LHCN-M2 (cell line): ENCODE measurements around the gene CNTNAP2. TPM values are rescaled to one million over a fixed set of nuclear protein-coding genes. Genes with fewer than 3 reads are reported as not detected.

Experiments
- DNase-seq: peaks from one replicate; pipeline ENCODE4 v3.0.0-alpha.2; 2012; ENCODE audit warnings: low read depth
- total RNA-seq: library from RNA; depleted of rRNA; stranded (reverse); fragments of >200 nt; gene quantifications from 2 replicates; pipeline ENCODE4 v1.2.3, GENCODE V29; 2014

Gene CNTNAP2
- total RNA-seq, 1 experiment from 2014 or later = not detected

- DNase-seq = peak; percentile 7
These were observed 897.2 kb downstream of the CNTNAP2 start for GRCh38 chr7:147013825-147014224.

- DNase-seq = peak; percentile 11
These were observed 897.8 kb downstream of the CNTNAP2 start for GRCh38 chr7:147014286-147014955.

GRCh38 chr7:147015999-147016398 lies 899.4 kb downstream of the CNTNAP2 start:
- DNase-seq = no peak

- DNase-seq = peak; percentile 11
These were observed 905.5 kb downstream of the CNTNAP2 start for GRCh38 chr7:147022056-147022455.

- DNase-seq = no peak
These were observed 906.8 kb downstream of the CNTNAP2 start for GRCh38 chr7:147023440-147023839.

- DNase-seq = no peak
These were observed 913.4 kb downstream of the CNTNAP2 start for GRCh38 chr7:147029953-147030352.

GRCh38 chr7:147033641-147034040 lies 917.0 kb downstream of the CNTNAP2 start:
- DNase-seq = no peak

- DNase-seq = no peak
These were observed 924.8 kb downstream of the CNTNAP2 start for GRCh38 chr7:147041438-147041837.

- DNase-seq = peak; percentile 14
These were observed 928.3 kb downstream of the CNTNAP2 start for GRCh38 chr7:147044941-147045340.

GRCh38 chr7:147047696-147048095 lies 931.1 kb downstream of the CNTNAP2 start:
- DNase-seq = no peak

GRCh38 chr7:147048864-147049263 lies 932.3 kb downstream of the CNTNAP2 start:
- no peak for DNase-seq

- no peak for DNase-seq
These were observed 936.2 kb downstream of the CNTNAP2 start for GRCh38 chr7:147052818-147053217.

GRCh38 chr7:147053746-147054145 lies 937.1 kb downstream of the CNTNAP2 start:
- no peak for DNase-seq

- no peak for DNase-seq
These were observed 943.5 kb downstream of the CNTNAP2 start for GRCh38 chr7:147060070-147060469.

GRCh38 chr7:147062897-147063296 lies 946.3 kb downstream of the CNTNAP2 start:
- no peak for DNase-seq

- no peak for DNase-seq
These were observed 952.2 kb downstream of the CNTNAP2 start for GRCh38 chr7:147068842-147069241.

- no peak for DNase-seq
These were observed 953.2 kb downstream of the CNTNAP2 start for GRCh38 chr7:147069771-147070170.

GRCh38 chr7:147070886-147071285 lies 954.3 kb downstream of the CNTNAP2 start:
- DNase-seq = no peak

- DNase-seq = no peak
These were observed 954.9 kb downstream of the CNTNAP2 start for GRCh38 chr7:147071536-147071935.

- no peak for DNase-seq
These were observed 961.7 kb downstream of the CNTNAP2 start for GRCh38 chr7:147078312-147078711.

GRCh38 chr7:147079083-147079482 lies 962.5 kb downstream of the CNTNAP2 start:
- DNase-seq = no peak

GRCh38 chr7:147079921-147080420 lies 963.4 kb downstream of the CNTNAP2 start:
- DNase-seq = no peak

GRCh38 chr7:147081117-147081516 lies 964.5 kb downstream of the CNTNAP2 start:
- DNase-seq = no peak

GRCh38 chr7:147089051-147089461 lies 972.5 kb downstream of the CNTNAP2 start:
- no peak for DNase-seq
